A673 (cell line): ENCODE measurements around the gene RPS6KL1.

Experiments used
- CTCF ChIP-seq: fragments of 300-800, 200-600 bp; sonication (generic); conservative IDR thresholded peaks from 2 replicates; pipeline ENCODE4 v1.5.1; 2017; ENCODE audit warnings: low read depth, mild to moderate bottlenecking, antibody characterized with exemption, low read length, moderate library complexity, mixed read lengths
- EZH2 ChIP-seq: fragments of 200-600 bp; sonication (generic); IDR thresholded peaks from 2 replicates; pipeline ENCODE4 v1.6.1; 2017; ENCODE audit warnings: borderline replicate concordance, low read depth, mild to moderate bottlenecking, mixed read lengths, antibody characterized with exemption, low read length; ENCODE audit not compliant: poor library complexity, severe bottlenecking

- TF ChIP-seq EZH2, result no peak
- no peak for TF ChIP-seq CTCF
Observed at GRCh38 chr14:74871819-74872218, 51.2 kb downstream of the RPS6KL1 start.
